ENCODE data around the gene OR52E4. TPM values are rescaled to one million over a fixed set of nuclear protein-coding genes. Genes with fewer than 3 reads are reported as not detected.

The OR52E4 gene
- total and polyA plus RNA-seq, 2 experiments from 2014 or later = not detected

DNA sequence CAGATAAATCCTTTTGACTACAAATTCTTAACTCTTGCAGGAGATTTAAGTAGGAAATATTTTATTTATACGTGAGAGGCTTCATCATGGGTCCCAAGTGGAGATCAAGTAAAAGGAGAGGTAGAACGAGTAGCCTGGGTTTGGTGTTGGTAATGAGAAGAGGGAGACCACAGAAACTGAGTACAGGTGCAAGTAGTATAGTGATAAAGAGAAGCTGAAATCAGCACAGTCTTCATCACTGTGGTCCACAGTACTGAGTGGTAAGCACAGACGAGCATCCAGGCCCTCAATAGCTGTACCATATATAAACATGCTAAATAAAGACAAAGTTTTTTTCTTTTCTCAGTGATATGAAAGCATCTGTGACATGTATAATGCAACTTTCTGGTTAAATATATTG is 6.7 kb downstream of the OR52E4 start:
- H3K27me3 ChIP-seq (ENCODE audit: insufficient read depth) = no peaks in the 10 kb centered on the region
- Mint-ChIP-seq H3K4me3 (no peak overlapping the region), H3K4me1 (peaks cover 12% of the 10 kb centered on the region; the same call in 2 of the 3 replicates), H3K27ac (no peak overlapping the region), H3K27me3 (ENCODE audit: insufficient read depth, low read depth, poor library complexity) (no peaks in the 10 kb centered on the region), H3K9me3 (no peaks in the 10 kb centered on the region), H3K36me3 (ENCODE audit: low read depth) (no peaks in the 10 kb centered on the region)
- H3K79me2 ChIP-seq (replicated peaks; ENCODE audit: insufficient read depth) = no peaks in the 10 kb centered on the region
- H3K4me1 ChIP-seq (ENCODE audit: insufficient read depth) = peaks cover 5% of the 10 kb centered on the region; the same call in 1 of the 2 replicates
- H3K36me3 ChIP-seq (ENCODE audit: insufficient read depth) = no peaks in the 10 kb centered on the region
- no peak overlapping the region for H2AFZ ChIP-seq
- no peak overlapping the region for H3K4me3 ChIP-seq
- DNase-seq (ENCODE audit: low spot score) (no peak), ATAC-seq (no peak)
- no peaks in the 10 kb centered on the region for H4K20me1 ChIP-seq (replicated peaks; ENCODE audit: insufficient read depth)
- no peaks in the 10 kb centered on the region for H3K9me2 ChIP-seq (ENCODE audit: insufficient read depth)
- H3K27ac ChIP-seq (ENCODE audit: low read depth) = no peak overlapping the region
- TF ChIP-seq EZH2 (IDR thresholded peaks at IDR 0.05; ENCODE audit: low read depth, unreplicated experiment) (no peak), ZNF331 (CRISPR knock-in tag; IDR thresholded peaks at IDR 0.05; ENCODE audit: low read depth) (no peak), STAT1 (IDR thresholded peaks at IDR 0.05; ENCODE audit: unreplicated experiment) (no peak), ETS1 (IDR thresholded peaks at IDR 0.05) (no peak)
- TF ChIP-seq, protein P1, sequence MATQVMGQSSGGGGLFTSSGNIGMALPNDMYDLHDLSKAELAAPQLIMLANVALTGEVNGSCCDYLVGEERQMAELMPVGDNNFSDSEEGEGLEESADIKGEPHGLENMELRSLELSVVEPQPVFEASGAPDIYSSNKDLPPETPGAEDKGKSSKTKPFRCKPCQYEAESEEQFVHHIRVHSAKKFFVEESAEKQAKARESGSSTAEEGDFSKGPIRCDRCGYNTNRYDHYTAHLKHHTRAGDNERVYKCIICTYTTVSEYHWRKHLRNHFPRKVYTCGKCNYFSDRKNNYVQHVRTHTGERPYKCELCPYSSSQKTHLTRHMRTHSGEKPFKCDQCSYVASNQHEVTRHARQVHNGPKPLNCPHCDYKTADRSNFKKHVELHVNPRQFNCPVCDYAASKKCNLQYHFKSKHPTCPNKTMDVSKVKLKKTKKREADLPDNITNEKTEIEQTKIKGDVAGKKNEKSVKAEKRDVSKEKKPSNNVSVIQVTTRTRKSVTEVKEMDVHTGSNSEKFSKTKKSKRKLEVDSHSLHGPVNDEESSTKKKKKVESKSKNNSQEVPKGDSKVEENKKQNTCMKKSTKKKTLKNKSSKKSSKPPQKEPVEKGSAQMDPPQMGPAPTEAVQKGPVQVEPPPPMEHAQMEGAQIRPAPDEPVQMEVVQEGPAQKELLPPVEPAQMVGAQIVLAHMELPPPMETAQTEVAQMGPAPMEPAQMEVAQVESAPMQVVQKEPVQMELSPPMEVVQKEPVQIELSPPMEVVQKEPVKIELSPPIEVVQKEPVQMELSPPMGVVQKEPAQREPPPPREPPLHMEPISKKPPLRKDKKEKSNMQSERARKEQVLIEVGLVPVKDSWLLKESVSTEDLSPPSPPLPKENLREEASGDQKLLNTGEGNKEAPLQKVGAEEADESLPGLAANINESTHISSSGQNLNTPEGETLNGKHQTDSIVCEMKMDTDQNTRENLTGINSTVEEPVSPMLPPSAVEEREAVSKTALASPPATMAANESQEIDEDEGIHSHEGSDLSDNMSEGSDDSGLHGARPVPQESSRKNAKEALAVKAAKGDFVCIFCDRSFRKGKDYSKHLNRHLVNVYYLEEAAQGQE (IDR thresholded peaks at IDR 0.05; ENCODE audit: unreplicated experiment) = no peak
- H3F3A ChIP-seq (replicated peaks; ENCODE audit: low read depth) = no peaks in the 10 kb centered on the region
- H3K4me2 ChIP-seq = no peak overlapping the region

GRCh38 chr11:5887661-5888060 is 7.2 kb downstream of the OR52E4 start:
- no peak overlapping the region for H2AFZ ChIP-seq
- no peak overlapping the region; the same call in 1 of the 2 replicates for H3K27ac Mint-ChIP-seq
- peaks cover 5% of the 10 kb centered on the region; the same call in 1 of the 2 replicates for H3K4me1 ChIP-seq (ENCODE audit: insufficient read depth)
- H3K4me1 Mint-ChIP-seq = peaks cover 12% of the 10 kb centered on the region; the same call in 2 of the 3 replicates
- no peaks in the 10 kb centered on the region for H4K20me1 ChIP-seq (replicated peaks; ENCODE audit: insufficient read depth)
- no peak overlapping the region for H3K4me3 Mint-ChIP-seq
- H3K27me3 ChIP-seq (ENCODE audit: insufficient read depth) = no peaks in the 10 kb centered on the region
- H3K79me2 ChIP-seq (replicated peaks; ENCODE audit: insufficient read depth) = no peaks in the 10 kb centered on the region
- TF ChIP-seq, protein P1 (IDR thresholded peaks at IDR 0.05; ENCODE audit: unreplicated experiment) = no peak
- TF ChIP-seq, protein P2, sequence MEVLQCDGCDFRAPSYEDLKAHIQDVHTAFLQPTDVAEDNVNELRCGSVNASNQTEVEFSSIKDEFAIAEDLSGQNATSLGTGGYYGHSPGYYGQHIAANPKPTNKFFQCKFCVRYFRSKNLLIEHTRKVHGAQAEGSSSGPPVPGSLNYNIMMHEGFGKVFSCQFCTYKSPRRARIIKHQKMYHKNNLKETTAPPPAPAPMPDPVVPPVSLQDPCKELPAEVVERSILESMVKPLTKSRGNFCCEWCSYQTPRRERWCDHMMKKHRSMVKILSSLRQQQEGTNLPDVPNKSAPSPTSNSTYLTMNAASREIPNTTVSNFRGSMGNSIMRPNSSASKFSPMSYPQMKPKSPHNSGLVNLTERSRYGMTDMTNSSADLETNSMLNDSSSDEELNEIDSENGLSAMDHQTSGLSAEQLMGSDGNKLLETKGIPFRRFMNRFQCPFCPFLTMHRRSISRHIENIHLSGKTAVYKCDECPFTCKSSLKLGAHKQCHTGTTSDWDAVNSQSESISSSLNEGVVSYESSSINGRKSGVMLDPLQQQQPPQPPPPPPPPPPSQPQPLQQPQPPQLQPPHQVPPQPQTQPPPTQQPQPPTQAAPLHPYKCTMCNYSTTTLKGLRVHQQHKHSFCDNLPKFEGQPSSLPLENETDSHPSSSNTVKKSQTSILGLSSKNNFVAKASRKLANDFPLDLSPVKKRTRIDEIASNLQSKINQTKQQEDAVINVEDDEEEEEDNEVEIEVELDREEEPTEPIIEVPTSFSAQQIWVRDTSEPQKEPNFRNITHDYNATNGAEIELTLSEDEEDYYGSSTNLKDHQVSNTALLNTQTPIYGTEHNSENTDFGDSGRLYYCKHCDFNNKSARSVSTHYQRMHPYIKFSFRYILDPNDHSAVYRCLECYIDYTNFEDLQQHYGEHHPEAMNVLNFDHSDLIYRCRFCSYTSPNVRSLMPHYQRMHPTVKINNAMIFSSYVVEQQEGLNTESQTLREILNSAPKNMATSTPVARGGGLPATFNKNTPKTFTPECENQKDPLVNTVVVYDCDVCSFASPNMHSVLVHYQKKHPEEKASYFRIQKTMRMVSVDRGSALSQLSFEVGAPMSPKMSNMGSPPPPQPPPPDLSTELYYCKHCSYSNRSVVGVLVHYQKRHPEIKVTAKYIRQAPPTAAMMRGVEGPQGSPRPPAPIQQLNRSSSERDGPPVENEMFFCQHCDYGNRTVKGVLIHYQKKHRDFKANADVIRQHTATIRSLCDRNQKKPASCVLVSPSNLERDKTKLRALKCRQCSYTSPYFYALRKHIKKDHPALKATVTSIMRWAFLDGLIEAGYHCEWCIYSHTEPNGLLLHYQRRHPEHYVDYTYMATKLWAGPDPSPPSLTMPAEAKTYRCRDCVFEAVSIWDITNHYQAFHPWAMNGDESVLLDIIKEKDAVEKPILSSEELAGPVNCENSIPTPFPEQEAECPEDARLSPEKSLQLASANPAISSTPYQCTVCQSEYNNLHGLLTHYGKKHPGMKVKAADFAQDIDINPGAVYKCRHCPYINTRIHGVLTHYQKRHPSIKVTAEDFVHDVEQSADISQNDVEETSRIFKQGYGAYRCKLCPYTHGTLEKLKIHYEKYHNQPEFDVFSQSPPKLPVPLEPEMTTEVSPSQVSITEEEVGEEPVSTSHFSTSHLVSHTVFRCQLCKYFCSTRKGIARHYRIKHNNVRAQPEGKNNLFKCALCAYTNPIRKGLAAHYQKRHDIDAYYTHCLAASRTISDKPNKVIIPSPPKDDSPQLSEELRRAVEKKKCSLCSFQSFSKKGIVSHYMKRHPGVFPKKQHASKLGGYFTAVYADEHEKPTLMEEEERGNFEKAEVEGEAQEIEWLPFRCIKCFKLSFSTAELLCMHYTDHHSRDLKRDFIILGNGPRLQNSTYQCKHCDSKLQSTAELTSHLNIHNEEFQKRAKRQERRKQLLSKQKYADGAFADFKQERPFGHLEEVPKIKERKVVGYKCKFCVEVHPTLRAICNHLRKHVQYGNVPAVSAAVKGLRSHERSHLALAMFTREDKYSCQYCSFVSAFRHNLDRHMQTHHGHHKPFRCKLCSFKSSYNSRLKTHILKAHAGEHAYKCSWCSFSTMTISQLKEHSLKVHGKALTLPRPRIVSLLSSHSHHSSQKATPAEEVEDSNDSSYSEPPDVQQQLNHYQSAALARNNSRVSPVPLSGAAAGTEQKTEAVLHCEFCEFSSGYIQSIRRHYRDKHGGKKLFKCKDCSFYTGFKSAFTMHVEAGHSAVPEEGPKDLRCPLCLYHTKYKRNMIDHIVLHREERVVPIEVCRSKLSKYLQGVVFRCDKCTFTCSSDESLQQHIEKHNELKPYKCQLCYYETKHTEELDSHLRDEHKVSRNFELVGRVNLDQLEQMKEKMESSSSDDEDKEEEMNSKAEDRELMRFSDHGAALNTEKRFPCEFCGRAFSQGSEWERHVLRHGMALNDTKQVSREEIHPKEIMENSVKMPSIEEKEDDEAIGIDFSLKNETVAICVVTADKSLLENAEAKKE (CRISPR knock-in tag; IDR thresholded peaks at IDR 0.05) = no peak
- H3K36me3 ChIP-seq (ENCODE audit: insufficient read depth) = no peaks in the 10 kb centered on the region
- H3K9me2 ChIP-seq (ENCODE audit: insufficient read depth) = no peaks in the 10 kb centered on the region
- H3F3A ChIP-seq (replicated peaks; ENCODE audit: low read depth) = no peaks in the 10 kb centered on the region
- H3K9me3 Mint-ChIP-seq = no peaks in the 10 kb centered on the region
- H3K36me3 Mint-ChIP-seq (ENCODE audit: low read depth) = no peaks in the 10 kb centered on the region
- no peak overlapping the region for H3K4me2 ChIP-seq
- H3K4me3 ChIP-seq = no peak overlapping the region
- ATAC-seq (no peak), DNase-seq (ENCODE audit: low spot score) (no peak)
- H3K27me3 Mint-ChIP-seq (ENCODE audit: insufficient read depth, low read depth, poor library complexity) = no peaks in the 10 kb centered on the region
- H3K27ac ChIP-seq (ENCODE audit: low read depth) = no peak overlapping the region
